ENCODE data around the gene ATP10D.

Gene ATP10D

GRCh38 chr4:47577779-47578553 lies 92.9 kb downstream of the ATP10D start:
- peaks cover 3% of the 10 kb centered on the region for H3K36me3 ChIP-seq (ENCODE audit: control insufficient read depth, insufficient read depth, low read length)
- H3K4me3 ChIP-seq (ENCODE audit: extremely low read depth, insufficient read depth, low read length, poor library complexity, severe bottlenecking), result no peak overlapping the region
- H3K27ac ChIP-seq (ENCODE audit: low read depth, low read length, severe bottlenecking), result no peak overlapping the region
- no peaks in the 10 kb centered on the region for H3K4me1 ChIP-seq (ENCODE audit: control insufficient read depth, insufficient read depth, low read length, poor library complexity, severe bottlenecking)
- 84 to 88% methylated on average over 4 to 7 of the region's 7 CpGs for WGBS, 2 experiments (ENCODE audit: insufficient coverage in 2 of 2)
- no peaks in the 10 kb centered on the region for H3K9me3 ChIP-seq (ENCODE audit: control insufficient read depth, low read length)

GRCh38 chr4:47579235-47579634 lies 94.2 kb downstream of the ATP10D start:
- no peaks in the 10 kb centered on the region for H3K9me3 ChIP-seq (ENCODE audit: control insufficient read depth, low read length)
- H3K27ac ChIP-seq (ENCODE audit: low read depth, low read length, severe bottlenecking), result no peak overlapping the region
- H3K4me1 ChIP-seq (ENCODE audit: control insufficient read depth, insufficient read depth, low read length, poor library complexity, severe bottlenecking), result no peaks in the 10 kb centered on the region
- no peak overlapping the region for H3K4me3 ChIP-seq (ENCODE audit: extremely low read depth, insufficient read depth, low read length, poor library complexity, severe bottlenecking)
- H3K36me3 ChIP-seq (ENCODE audit: control insufficient read depth, insufficient read depth, low read length), result peaks cover 3% of the 10 kb centered on the region
- 90% methylated on average over 2 of the region's 3 CpGs; no CpG with 5 or more reads in 1 of the 2 experiments for WGBS, 2 experiments (ENCODE audit: insufficient coverage in 2 of 2)

DNA sequence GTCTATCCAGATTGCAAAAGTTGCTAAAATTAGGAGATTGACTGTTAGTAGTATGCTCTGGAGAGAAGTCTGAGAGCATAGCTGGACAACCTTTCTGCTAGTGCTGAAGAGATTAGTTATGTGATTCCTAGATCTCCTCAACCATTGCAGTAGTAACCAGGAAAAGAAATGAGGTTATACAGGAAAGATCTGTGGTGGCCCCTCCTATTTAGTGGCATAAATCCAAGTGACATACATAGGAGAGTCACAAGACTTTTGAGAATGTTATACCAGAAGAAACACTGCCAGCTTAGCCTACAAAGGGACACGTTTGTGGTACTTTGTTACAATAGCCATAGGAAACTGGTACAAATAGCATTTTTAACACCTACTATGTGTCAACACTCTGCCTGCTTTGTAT lies 105.2 kb downstream of the ATP10D start:
- no peak overlapping the region for H3K4me3 ChIP-seq (ENCODE audit: extremely low read depth, insufficient read depth, low read length, poor library complexity, severe bottlenecking)
- WGBS, 2 experiments (ENCODE audit: insufficient coverage in 2 of 2), result no CpG with 5 or more reads among the region's 1 CpG
- H3K36me3 ChIP-seq (ENCODE audit: control insufficient read depth, insufficient read depth, low read length), result peaks cover 11% of the 10 kb centered on the region
- peaks cover 6% of the 10 kb centered on the region for H3K9me3 ChIP-seq (ENCODE audit: control insufficient read depth, low read length)
- H3K4me1 ChIP-seq (ENCODE audit: control insufficient read depth, insufficient read depth, low read length, poor library complexity, severe bottlenecking), result no peaks in the 10 kb centered on the region
- H3K27ac ChIP-seq (ENCODE audit: low read depth, low read length, severe bottlenecking), result no peak overlapping the region

- Histone ChIP-seq H3K4me1 (ENCODE audit: control insufficient read depth, insufficient read depth, low read length, poor library complexity, severe bottlenecking) (no peaks in the 10 kb centered on the region), H3K36me3 (ENCODE audit: control insufficient read depth, insufficient read depth, low read length) (no peaks in the 10 kb centered on the region), H3K27ac (ENCODE audit: low read depth, low read length, severe bottlenecking) (no peak overlapping the region), H3K4me3 (ENCODE audit: extremely low read depth, insufficient read depth, low read length, poor library complexity, severe bottlenecking) (no peak overlapping the region), H3K9me3 (ENCODE audit: control insufficient read depth, low read length) (no peaks in the 10 kb centered on the region)
- WGBS, 2 experiments (ENCODE audit: insufficient coverage in 2 of 2), result 88 to 100% methylated on average over 1 of the region's 1 CpG
Observed at GRCh38 chr4:47597696-47598095, 112.6 kb downstream of the ATP10D start.

DNA sequence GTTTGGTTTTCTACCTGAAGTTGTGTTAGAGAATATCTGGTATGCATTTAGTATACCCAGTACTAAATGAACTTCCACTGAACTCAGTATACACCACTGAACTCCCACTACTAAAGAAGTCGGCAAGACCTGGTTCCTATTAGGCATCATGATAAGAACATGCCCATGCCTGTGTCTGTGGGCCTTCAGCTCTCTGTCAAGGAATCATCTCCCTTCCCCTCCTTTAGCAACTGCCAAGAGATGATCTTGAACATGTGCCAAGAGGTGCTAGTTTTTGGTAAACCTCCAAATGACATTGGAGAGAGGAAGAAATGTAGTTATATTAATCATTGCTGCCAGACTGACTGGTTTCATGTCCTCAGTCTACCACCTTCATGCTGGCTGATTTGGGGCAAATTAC lies 113.2 kb downstream of the ATP10D start:
- Histone ChIP-seq H3K9me3 (ENCODE audit: control insufficient read depth, low read length) (no peaks in the 10 kb centered on the region), H3K4me3 (ENCODE audit: extremely low read depth, insufficient read depth, low read length, poor library complexity, severe bottlenecking) (no peak overlapping the region), H3K36me3 (ENCODE audit: control insufficient read depth, insufficient read depth, low read length) (no peaks in the 10 kb centered on the region), H3K4me1 (ENCODE audit: control insufficient read depth, insufficient read depth, low read length, poor library complexity, severe bottlenecking) (no peaks in the 10 kb centered on the region), H3K27ac (ENCODE audit: low read depth, low read length, severe bottlenecking) (no peak overlapping the region)
- 78% methylated on average over 1 of the region's 1 CpG; no CpG with 5 or more reads in 1 of the 2 experiments for WGBS, 2 experiments (ENCODE audit: insufficient coverage in 2 of 2)

- Histone ChIP-seq H3K4me3 (ENCODE audit: extremely low read depth, insufficient read depth, low read length, poor library complexity, severe bottlenecking) (no peak overlapping the region), H3K4me1 (ENCODE audit: control insufficient read depth, insufficient read depth, low read length, poor library complexity, severe bottlenecking) (no peaks in the 10 kb centered on the region), H3K27ac (ENCODE audit: low read depth, low read length, severe bottlenecking) (no peak overlapping the region), H3K36me3 (ENCODE audit: control insufficient read depth, insufficient read depth, low read length) (no peaks in the 10 kb centered on the region), H3K9me3 (ENCODE audit: control insufficient read depth, low read length) (no peaks in the 10 kb centered on the region)
- WGBS, 2 experiments (ENCODE audit: insufficient coverage in 2 of 2), result no CpG with 5 or more reads among the region's 3 CpGs
Observed at GRCh38 chr4:47598896-47599295, 113.8 kb downstream of the ATP10D start.

DNA sequence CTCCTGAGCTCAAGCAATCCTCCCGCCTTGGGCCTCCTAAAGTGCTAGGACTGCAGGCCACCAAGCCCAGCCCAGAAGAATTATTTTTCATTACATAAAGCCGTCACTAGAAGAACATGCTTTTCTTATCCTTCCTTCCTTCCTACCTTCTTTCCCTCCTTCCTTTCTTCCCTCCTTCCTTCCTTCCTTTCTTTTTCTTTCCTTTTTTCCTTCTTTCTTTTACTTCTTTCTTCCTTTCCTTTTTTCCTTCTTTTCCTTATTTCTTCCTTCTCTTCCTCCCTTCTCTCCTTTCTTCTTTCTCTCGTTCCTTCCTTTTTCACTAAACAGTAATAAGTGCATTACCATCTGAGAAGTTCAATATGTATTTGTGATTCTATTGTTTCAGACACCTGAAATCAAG lies 121.4 kb downstream of the ATP10D start:
- H3K9me3 ChIP-seq (ENCODE audit: control insufficient read depth, low read length), result no peaks in the 10 kb centered on the region
- H3K4me3 ChIP-seq (ENCODE audit: extremely low read depth, insufficient read depth, low read length, poor library complexity, severe bottlenecking), result no peak overlapping the region
- no peaks in the 10 kb centered on the region for H3K36me3 ChIP-seq (ENCODE audit: control insufficient read depth, insufficient read depth, low read length)
- no peak overlapping the region for H3K27ac ChIP-seq (ENCODE audit: low read depth, low read length, severe bottlenecking)
- H3K4me1 ChIP-seq (ENCODE audit: control insufficient read depth, insufficient read depth, low read length, poor library complexity, severe bottlenecking), result no peaks in the 10 kb centered on the region
- 95 to 96% methylated on average over 2 of the region's 3 CpGs for WGBS, 2 experiments (ENCODE audit: insufficient coverage in 2 of 2)

- Histone ChIP-seq H3K4me1 (ENCODE audit: control insufficient read depth, insufficient read depth, low read length, poor library complexity, severe bottlenecking) (peaks cover 4% of the 10 kb centered on the region), H3K4me3 (ENCODE audit: extremely low read depth, insufficient read depth, low read length, poor library complexity, severe bottlenecking) (no peak overlapping the region), H3K36me3 (ENCODE audit: control insufficient read depth, insufficient read depth, low read length) (no peaks in the 10 kb centered on the region), H3K9me3 (ENCODE audit: control insufficient read depth, low read length) (no peaks in the 10 kb centered on the region), H3K27ac (ENCODE audit: low read depth, low read length, severe bottlenecking) (no peak overlapping the region)
- WGBS, 2 experiments (ENCODE audit: insufficient coverage in 2 of 2), result 88 to 100% methylated on average over 1 to 2 of the region's 4 CpGs
Observed at GRCh38 chr4:47612116-47613023, 127.3 kb downstream of the ATP10D start.

- Histone ChIP-seq H3K4me3 (ENCODE audit: extremely low read depth, insufficient read depth, low read length, poor library complexity, severe bottlenecking) (no peak overlapping the region), H3K27ac (ENCODE audit: low read depth, low read length, severe bottlenecking) (no peak overlapping the region), H3K9me3 (ENCODE audit: control insufficient read depth, low read length) (no peaks in the 10 kb centered on the region), H3K36me3 (ENCODE audit: control insufficient read depth, insufficient read depth, low read length) (no peaks in the 10 kb centered on the region), H3K4me1 (ENCODE audit: control insufficient read depth, insufficient read depth, low read length, poor library complexity, severe bottlenecking) (peaks cover 4% of the 10 kb centered on the region)
- 79 to 89% methylated on average over 2 of the region's 4 CpGs for WGBS, 2 experiments (ENCODE audit: insufficient coverage in 2 of 2)
Observed at GRCh38 chr4:47615385-47615784, 130.3 kb downstream of the ATP10D start.

GRCh38 chr4:47617607-47618006 lies 132.5 kb downstream of the ATP10D start:
- H3K4me1 ChIP-seq (ENCODE audit: control insufficient read depth, insufficient read depth, low read length, poor library complexity, severe bottlenecking), result no peaks in the 10 kb centered on the region
- H3K9me3 ChIP-seq (ENCODE audit: control insufficient read depth, low read length), result no peaks in the 10 kb centered on the region

GRCh38 chr4:47619691-47620090 lies 134.6 kb downstream of the ATP10D start:
- Histone ChIP-seq H3K27ac (ENCODE audit: low read depth, low read length, severe bottlenecking) (no peak overlapping the region), H3K4me1 (ENCODE audit: control insufficient read depth, insufficient read depth, low read length, poor library complexity, severe bottlenecking) (no peaks in the 10 kb centered on the region), H3K4me3 (ENCODE audit: extremely low read depth, insufficient read depth, low read length, poor library complexity, severe bottlenecking) (no peak overlapping the region), H3K9me3 (ENCODE audit: control insufficient read depth, low read length) (no peaks in the 10 kb centered on the region), H3K36me3 (ENCODE audit: control insufficient read depth, insufficient read depth, low read length) (no peaks in the 10 kb centered on the region)
- WGBS, 2 experiments (ENCODE audit: insufficient coverage in 2 of 2), result 80 to 93% methylated on average over 1 to 2 of the region's 2 CpGs

More at GRCh38 chr4:47617607-47618006, 132.5 kb downstream of the ATP10D start:
- Histone ChIP-seq H3K4me3 (ENCODE audit: extremely low read depth, insufficient read depth, low read length, poor library complexity, severe bottlenecking) (no peak overlapping the region), H3K36me3 (ENCODE audit: control insufficient read depth, insufficient read depth, low read length) (no peaks in the 10 kb centered on the region), H3K27ac (ENCODE audit: low read depth, low read length, severe bottlenecking) (no peak overlapping the region)
